Suprapubic skin (tissue), 3 donors: ENCODE data around the gene SPINK1.

Source experiments
- CTCF ChIP-seq, 2 donors: fragments of 200-600 bp in 1 of 2; fragments of 450-650 bp in 1 of 2; sonication (generic) in 1 of 2; IDR thresholded peaks; one replicate each; pipeline ENCODE4 v1.5.1; 2016 to 2019; ENCODE audit warnings: antibody characterized with exemption in 2 of 2, mild to moderate bottlenecking in 1 of 2, moderate library complexity in 1 of 2
- EP300 ChIP-seq: sonication (generic); formaldehyde crosslinking; IDR thresholded peaks from one replicate; pipeline ENCODE4 v1.6.1; 2017; ENCODE audit warnings: antibody characterized with exemption

- TF ChIP-seq CTCF (IDR thresholded peaks at IDR 0.05) (no peak), EP300 (no peak)
These were observed 5.1 kb downstream of the SPINK1 start for GRCh38 chr5:147826361-147826760.
